Ureter (tissue), 1 donor: ENCODE results near the gene STAC. TPM values are rescaled to one million over a fixed set of nuclear protein-coding genes. Genes with fewer than 3 reads are reported as not detected.

ENCODE experiments used
- DNase-seq: peaks from one replicate; pipeline ENCODE4 v3.0.0-alpha.2; 2020; ENCODE audit warnings: low spot score
- total RNA-seq: library from RNA; stranded (reverse); gene quantifications from one replicate; pipeline ENCODE4 v1.2.4, GENCODE V29; 2023
- donor health status: DM: yes; HTN: yes; CAD: no.

Gene STAC
- total RNA-seq, 1 donor from 2014 or later, result 20.4 TPM

DNA sequence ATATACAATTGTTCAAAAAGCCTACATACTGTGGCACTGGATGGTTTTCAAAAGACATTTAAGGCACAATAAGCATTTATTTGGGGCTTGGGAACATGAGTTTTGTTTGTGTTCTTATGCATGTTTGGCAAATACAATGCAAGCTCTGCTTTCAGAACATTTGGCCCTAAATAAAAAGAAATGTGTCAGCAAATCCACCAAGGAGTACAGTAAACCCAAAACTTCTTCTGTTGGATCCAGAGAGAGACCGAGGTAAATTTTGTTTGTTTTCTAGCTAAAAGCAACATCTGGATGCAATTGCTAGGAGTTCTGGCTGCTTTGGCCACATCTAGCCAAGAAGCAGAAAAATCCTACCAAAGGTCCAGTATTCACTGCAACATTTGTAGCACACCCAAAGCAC lies 215.2 kb downstream of the STAC start:
- no peak for DNase-seq

- DNase-seq, result no peak
These were observed 216.1 kb downstream of the STAC start for GRCh38 chr3:36596419-36596818.

GRCh38 chr3:36597422-36597821 lies 217.1 kb downstream of the STAC start:
- no peak for DNase-seq
